NCI-H82 (cell line): ENCODE results near the gene CTNND2.
"Not testable (repeated sequence)": the region's sequence is repeated elsewhere in the genome, so short reads cannot be mapped to it uniquely, and the experiment has no call there.

Experiments
- DNase-seq: peaks from one replicate; lab custom pipeline; 2025; lab: John Stamatoyannopoulos, UW

Gene CTNND2

GRCh38 chr5:11030671-11031070, 873.6 kb downstream of the CTNND2 start:
- DNase-seq: no peak

- DNase-seq: no peak
These were observed 876.6 kb downstream of the CTNND2 start for GRCh38 chr5:11027660-11028059.

GRCh38 chr5:11026543-11026942, 877.7 kb downstream of the CTNND2 start:
- no peak for DNase-seq

GRCh38 chr5:11023945-11024344, 880.3 kb downstream of the CTNND2 start:
- no peak for DNase-seq

DNA sequence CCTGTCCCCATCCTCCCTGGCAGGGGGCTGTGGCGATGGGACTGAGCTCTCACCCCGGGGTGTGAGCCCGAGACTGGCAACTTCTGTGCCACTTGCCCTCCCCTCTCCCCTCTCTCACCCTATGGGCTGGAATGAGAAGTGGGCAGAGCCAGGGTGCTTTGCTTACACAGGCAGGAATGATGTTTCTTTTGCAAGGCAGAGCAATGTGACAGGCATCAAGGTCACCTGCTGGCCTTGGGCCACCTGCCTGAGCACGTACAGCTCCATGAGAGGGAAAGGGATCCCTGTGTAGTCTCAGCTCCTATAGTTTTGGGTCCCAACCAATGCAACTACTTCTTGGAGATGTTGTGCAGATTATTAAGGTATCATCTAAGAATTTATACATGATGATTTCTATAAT, 890.5 kb downstream of the CTNND2 start:
- DNase-seq: no peak

DNA sequence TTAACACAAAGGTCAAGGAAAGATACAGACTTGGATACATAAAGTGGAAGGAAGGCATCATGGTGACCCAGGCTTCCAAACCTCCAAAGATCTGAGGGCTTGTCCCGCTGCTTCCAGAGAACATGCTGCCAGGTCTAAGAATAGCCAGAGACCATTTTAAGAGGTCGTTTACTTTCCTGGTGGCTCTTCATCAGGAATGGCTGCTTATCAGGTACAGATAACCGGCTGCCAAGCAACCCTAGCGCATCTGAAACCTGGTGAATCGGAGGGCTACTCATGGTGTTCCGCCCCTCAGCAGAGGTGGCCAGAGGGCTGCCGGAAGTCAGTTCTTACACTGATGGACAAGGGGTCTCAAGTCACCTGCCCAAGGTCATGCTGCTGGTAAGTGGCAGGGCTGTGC, 892.0 kb downstream of the CTNND2 start:
- DNase-seq: no peak

DNA sequence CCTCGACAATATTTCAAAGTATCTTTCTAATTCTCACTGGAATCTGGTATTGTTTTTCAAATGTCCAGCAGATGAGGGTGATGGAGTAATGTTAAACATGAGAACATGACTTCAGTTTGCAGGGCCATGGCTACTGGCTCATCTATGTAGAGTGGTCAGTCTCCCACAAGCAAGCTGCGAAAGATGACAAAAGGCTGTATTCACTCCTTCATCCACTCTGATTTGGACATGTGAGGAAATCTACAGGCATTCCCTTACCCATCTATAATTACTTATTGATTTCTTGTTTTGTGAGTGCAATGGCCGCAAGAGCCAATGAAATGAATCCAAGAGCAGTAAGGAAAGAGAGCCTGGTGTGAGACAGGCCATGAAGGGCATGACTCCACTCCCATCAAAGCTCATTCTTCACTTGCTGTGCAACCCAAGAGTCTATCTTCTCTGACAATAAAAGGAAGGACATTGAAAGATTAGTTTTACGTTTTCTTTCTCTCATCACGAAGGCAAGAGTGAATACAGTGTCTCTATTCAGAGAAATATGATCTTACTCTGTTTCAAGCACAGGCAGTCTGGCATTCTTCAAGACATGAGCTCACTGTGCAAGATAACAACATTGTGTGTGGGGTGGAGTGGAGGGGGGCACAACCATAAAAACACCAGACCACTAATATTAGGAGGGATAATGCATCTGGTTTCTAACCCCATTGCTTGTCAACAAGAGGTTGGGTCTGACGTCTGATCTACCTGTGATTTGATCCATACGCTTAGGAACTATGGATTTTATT, 893.6 kb downstream of the CTNND2 start:
- DNase-seq: no peak

- no peak for DNase-seq
These were observed 894.7 kb downstream of the CTNND2 start for GRCh38 chr5:11009576-11009975.

DNA sequence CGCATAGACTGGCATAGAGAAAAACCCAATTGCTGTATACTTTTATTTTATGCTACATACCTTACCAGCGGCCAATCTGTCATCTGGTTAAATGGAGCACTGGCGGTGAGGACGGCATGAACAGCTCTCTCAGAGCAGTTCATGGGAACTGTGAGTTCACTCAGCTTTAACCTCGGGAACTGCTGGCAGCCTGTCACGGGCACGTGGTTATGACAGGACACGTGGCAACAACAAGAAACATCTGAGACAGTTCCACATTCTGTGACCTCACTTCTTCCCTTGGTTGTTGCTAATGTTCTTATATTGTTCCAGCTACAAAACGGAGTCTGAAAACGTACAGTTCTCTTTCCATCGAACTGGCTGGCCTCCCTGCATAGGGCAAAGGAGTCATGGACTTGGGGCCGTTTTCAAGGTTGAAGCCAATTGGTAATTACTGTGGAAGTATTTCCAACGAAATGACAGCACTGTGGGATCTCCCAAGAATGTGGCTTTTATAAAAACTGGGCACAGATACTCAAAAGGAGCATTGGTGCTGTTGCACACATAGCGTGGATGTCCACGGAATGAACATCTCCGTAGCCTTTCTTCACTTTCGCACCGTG, 896.9 kb downstream of the CTNND2 start:
- DNase-seq: no peak

DNA sequence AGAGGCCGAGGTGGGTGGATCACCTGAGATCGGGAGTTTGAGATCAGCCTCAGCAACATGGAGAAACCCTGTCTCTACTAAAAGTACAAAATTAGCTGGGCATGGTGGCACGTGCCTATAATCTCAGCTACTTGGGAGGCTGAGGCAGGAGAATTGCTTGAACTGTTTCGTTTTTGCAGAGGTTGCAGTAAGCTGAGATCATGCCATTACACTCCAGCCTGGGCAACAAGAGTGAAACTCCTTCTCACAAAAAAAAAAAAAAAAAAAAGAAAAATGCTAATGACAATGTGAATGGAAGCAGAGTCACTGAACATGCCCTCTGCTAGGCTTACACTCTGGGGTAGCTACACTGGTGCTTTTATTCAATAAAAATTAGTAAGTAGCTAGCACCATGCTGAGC, 899.7 kb downstream of the CTNND2 start:
- DNase-seq: not testable (repeated sequence)

GRCh38 chr5:11000515-11001353, 903.5 kb downstream of the CTNND2 start:
- no peak for DNase-seq

DNA sequence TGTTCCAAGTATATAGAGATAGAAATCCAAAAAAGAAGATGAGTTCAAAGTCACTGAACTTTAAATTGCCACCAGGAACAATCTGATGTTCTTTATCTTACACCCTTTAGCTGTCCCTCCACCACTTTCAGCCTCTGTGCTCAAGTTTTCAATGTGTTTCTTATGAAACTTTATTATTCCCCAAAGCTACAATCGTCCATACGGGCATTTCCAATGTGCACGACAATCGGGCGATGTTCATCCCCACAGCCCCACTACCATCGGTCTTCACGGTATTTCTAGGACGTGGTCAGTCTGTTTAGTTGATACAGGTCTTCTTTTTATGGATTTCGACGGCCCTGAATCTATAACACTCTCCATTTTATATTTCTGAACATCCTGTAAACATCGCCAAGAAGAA, 904.5 kb downstream of the CTNND2 start:
- no peak for DNase-seq

GRCh38 chr5:10995891-10996290, 908.4 kb downstream of the CTNND2 start:
- DNase-seq: no peak

DNA sequence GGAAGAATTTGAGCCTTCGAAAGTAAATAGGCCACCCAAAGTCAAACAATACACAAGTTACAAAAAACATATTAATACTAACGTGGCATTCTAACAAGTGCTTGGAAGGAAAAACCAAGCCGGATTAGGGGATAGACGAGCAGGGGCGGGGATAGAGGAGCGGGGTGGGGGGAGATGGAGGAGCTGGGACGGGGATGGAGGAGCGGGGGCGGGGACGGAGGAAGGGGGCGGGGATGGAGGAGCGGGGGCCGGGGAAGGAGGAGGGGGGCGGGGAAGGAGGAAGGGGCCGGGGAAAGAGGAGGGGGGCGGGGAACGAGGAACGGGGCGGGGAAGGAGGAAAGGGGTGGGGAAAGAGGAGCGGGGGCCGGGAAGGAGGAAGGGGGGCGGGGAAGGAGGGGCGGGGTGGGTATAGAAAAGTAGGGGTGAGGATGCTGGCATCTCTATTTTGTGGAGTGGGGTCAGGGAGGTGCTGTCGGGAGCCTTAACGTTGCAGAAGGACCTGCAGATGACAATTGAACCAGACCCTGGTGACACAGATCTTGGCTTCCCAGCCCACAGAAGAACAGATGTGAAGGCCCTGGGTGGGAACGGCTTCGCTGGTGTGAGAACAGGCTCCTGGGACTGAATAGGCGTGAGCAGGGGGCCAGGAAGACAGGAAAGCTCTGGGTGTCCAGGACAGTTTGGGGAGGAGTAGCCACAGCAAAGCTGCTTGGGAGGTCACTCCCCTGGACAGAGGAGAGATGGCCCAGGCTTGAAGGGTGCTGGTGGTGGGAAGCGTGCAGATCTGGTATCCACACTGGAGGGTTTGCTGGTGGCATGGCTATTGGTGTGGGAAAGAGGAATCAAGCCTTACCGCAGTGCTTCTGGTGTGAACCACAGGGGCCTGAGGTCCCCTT, 909.9 kb downstream of the CTNND2 start:
- DNase-seq: peak; percentile 44

- peak; percentile 55 for DNase-seq
These were observed 913.6 kb downstream of the CTNND2 start for GRCh38 chr5:10990634-10991033.

DNA sequence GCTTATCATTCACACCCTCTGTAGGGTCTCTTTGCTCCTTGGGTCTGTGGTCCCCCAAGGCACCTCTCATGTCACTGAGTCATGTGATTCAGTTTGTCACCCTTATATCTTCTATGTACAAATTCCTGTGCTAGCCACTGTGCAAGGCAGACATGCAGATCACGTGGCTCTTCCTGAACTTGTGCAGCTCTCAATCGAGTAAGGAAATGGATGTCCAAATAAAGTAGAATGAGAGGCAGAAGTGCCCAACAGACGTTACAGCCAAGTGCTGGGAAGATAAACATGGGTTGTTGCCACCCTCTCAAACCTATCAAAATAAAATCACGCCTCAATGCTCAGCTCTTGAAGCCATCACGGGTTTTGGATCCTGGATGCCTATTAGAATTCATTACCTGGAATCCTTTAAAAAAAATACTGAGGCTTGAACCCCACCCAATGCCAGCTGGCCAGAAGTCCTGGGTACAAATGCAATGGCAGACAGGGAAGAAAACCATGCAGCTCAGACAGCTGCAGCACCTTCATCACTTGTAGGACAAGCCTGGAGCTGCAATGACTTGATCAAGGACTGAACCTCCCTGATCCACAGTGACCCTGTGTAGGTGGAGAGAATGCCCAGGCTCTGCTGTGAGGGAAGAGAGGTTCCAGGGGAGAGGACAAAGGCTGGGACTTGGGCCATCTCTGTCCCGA, 914.5 kb downstream of the CTNND2 start:
- no peak for DNase-seq

GRCh38 chr5:10988622-10989021, 915.6 kb downstream of the CTNND2 start:
- no peak for DNase-seq

GRCh38 chr5:10987925-10988504, 916.2 kb downstream of the CTNND2 start:
- peak; percentile 63 for DNase-seq

GRCh38 chr5:10987276-10987924, 916.8 kb downstream of the CTNND2 start:
- DNase-seq: no peak

GRCh38 chr5:10985721-10986110, 918.5 kb downstream of the CTNND2 start:
- DNase-seq: no peak
